Measurements from ENCODE around the gene ATG14. TPM values are rescaled to one million over a fixed set of nuclear protein-coding genes. Genes with fewer than 3 reads are reported as not detected.

The ATG14 gene
- total RNA-seq (15.5 and 17.0 TPM in 2 replicates), polyA plus RNA-seq (7.2 and 10.5 TPM in 2 replicates), polyA minus RNA-seq (8.3 and 10.0 TPM in 2 replicates)
- total RNA-seq (2013), result 15.8 TPM

DNA sequence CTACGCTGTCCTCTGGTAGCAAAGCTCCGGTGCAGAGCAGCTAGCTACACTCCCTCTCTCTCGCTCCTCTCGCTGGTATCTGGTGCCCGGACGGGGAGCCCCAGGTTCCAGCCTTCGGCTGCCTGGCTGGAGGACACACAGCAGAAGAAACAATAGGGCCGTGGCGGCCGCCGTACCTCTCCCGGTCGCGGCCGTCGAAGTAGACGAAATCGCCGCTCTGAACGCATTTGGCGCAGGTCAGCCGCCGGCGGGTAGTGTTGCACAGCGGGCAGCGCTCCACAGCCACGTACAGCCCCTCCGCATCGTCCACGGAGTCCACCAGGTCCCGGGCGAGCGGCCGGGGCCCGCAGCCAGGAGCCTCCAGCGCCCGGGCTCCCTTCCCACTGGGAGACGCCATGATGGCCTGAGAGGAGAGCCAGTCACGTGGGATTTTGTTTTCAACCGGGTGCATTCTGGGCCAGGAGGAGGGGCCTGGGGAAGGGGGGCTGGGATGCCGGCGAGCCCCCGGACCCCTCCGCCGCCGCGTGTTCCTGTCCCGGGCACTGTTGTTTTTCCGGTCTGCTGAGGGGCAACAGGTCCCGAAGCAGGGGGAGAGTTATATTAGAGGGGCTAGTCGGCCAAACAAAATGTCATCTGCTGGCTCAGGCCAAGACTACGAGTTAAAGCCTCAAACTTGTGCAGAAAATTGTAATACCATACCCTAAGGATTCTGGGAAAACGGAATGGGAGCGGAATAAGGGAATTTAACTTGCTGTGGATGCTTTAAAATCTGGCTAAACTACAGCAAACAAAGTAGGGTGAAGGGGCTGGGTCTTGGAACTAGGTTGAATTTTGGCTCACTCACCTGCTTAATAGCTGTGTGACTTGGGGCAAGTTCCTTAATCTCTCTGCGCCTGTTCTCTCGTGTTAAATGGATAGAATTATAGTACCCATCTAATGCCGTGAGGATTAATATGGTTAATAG is at the start of gene ATG14:
Gene ATG14, minus strand, starts transcription at position 405 of the 964 bp plus-strand sequence. Its CDS starts 8 bp downstream, at position 397.
- no peak for TF ChIP-seq EZH2 (IDR thresholded peaks at IDR 0.05; ENCODE audit: borderline replicate concordance, insufficient read depth, low read depth, low read length, poor library complexity, severe bottlenecking)
- TF ChIP-seq, protein P1, sequence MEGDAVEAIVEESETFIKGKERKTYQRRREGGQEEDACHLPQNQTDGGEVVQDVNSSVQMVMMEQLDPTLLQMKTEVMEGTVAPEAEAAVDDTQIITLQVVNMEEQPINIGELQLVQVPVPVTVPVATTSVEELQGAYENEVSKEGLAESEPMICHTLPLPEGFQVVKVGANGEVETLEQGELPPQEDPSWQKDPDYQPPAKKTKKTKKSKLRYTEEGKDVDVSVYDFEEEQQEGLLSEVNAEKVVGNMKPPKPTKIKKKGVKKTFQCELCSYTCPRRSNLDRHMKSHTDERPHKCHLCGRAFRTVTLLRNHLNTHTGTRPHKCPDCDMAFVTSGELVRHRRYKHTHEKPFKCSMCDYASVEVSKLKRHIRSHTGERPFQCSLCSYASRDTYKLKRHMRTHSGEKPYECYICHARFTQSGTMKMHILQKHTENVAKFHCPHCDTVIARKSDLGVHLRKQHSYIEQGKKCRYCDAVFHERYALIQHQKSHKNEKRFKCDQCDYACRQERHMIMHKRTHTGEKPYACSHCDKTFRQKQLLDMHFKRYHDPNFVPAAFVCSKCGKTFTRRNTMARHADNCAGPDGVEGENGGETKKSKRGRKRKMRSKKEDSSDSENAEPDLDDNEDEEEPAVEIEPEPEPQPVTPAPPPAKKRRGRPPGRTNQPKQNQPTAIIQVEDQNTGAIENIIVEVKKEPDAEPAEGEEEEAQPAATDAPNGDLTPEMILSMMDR (IDR thresholded peaks at IDR 0.05), result no peak
- Mint-ChIP-seq H3K4me3 (peak within 1 kb of the TSS; percentile 93), H3K9me3 (ENCODE audit: insufficient read depth) (no peaks in the 10 kb centered on the region), H3K4me1 (peaks cover 35% of the 10 kb centered on the region), H3K27ac (peak within 1 kb of the TSS; percentile 87), H3K27me3 (peaks cover 19% of the 10 kb centered on the region)
- Histone ChIP-seq H4K20me1 (ENCODE audit: control insufficient read depth, insufficient read depth, low read length, poor library complexity, severe bottlenecking) (peaks cover 6% of the 10 kb centered on the region), H3K9ac (ENCODE audit: low read length) (peak within 1 kb of the TSS; percentile 90), H3K27me3 (replicated peaks in 1 of 4; ENCODE audit: control extremely low read depth in 1 of 4, control insufficient read depth in 3 of 4, insufficient read depth in 4 of 4, low read length in 3 of 4) (no peaks in the 10 kb centered on the region), H3K9me3 (ENCODE audit: control extremely low read depth in 1 of 3, control insufficient read depth in 2 of 3, insufficient read depth in 1 of 3, low read length in 2 of 3) (no peaks in the 10 kb centered on the region), H3K4me1 (ENCODE audit: control insufficient read depth in 2 of 2, insufficient read depth in 2 of 2, low read length in 2 of 2) (peaks cover 16 to 17% of the 10 kb centered on the region in 2 donors), H3K79me2 (ENCODE audit: control insufficient read depth, insufficient read depth, low read length) (peaks cover 56% of the 10 kb centered on the region), H3K4me2 (replicated peaks; ENCODE audit: low read depth, low read length, poor library complexity, severe bottlenecking) (peak within 1 kb of the TSS; percentile 81), H2AFZ (ENCODE audit: insufficient read depth, low read depth, low read length, poor library complexity, severe bottlenecking) (peak within 1 kb of the TSS; percentile 98), H3K4me3 (ENCODE audit: control extremely low read depth in 1 of 5, extremely low read depth in 1 of 5, insufficient read depth in 1 of 5, low read depth in 2 of 5, low read length in 4 of 5) (peak within 1 kb of the TSS; percentile 62 to 95 (median 93)), H3K27ac (ENCODE audit: low read length in 2 of 2) (peak within 1 kb of the TSS; percentile 49 to 87), H3K36me3 (replicated peaks in 1 of 2; ENCODE audit: control extremely low read depth in 1 of 2, control insufficient read depth in 1 of 2, extremely low read depth in 1 of 2, insufficient read depth in 2 of 2, low read length in 1 of 2) (no peaks in the 10 kb centered on the region)
- DNase-seq (peak; percentile 81), ATAC-seq (ENCODE audit: low read depth) (peak; percentile 99)
- CTCF ChIA-PET, result interaction anchor here (1.5 kb wide), 1 partner anchor 360 kb away, joined by 3 read pairs; the partner anchor contains the start of gene MAPK1IP1L
- intact Hi-C loops (cut with micrococcal nuclease), result loop anchor here (1.0 to 10.0 kb wide), 4 partner anchors 139 to 1981 kb away; partner anchors contain the start of genes GCH1, KTN1 and NAA30
- POLR2A ChIA-PET, result no interaction called here
- under 1% methylated on average over 51 of the region's 57 CpGs for WGBS (ENCODE audit: insufficient coverage)
